Measurements from ENCODE around the gene ADARB2.

ADARB2 gene

DNA sequence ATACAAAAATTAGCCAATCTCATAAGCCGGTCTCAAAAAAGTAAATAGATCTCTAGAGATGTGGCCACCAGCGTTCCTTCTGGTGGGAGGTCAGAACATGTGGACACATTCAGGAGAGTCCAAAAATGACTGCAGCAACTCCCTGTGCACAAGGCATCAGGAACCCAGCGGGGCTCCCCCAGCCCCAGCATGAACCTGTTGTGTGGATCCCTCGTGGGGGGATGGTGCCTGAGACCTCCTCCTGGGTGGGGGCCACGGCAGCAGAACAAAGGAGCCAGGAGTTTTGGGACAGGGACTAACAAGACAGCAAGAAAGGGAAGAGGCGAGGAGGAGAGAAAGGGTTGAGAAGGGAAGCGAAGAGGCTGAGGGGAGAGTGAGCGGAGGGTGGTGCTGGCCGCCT lies 559.4 kb downstream of the ADARB2 start:
- FAIRE-seq (no peak), DNase-seq (ENCODE audit: insufficient read length, low spot score) (no peak)
- TF ChIP-seq POLR2A (IDR thresholded peaks at IDR 0.05; ENCODE audit: low read depth, low read length), result no peak

DNA sequence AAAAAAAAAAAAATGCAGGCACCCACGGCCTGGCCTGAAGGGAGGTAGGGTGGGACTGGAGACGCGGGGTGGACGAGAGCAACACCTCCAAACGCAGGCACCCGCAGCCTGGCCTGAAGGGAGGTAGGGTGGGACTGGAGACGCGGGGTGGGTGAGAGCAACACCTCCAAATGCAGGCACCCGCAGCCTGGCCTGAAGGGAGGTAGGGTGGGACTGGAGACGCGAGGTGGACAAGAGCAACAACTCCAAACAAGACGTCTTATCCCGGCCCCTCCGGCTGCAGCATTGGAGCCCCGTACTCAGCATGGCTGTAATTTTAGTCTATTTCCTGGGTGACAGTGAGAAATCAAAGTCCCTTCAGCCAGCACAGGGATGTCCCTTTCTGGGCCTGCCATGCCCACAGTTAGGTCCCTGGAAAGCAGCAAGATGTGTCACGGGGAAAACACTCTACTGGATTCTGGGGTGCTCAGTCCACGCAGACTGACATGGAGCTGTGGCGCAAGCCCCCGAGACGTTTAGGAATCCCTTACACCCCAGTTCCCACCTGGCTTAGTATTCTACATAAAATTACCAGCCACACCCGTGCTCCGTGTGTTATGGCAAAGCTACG lies 561.3 kb downstream of the ADARB2 start:
- no peak for TF ChIP-seq POLR2A (IDR thresholded peaks at IDR 0.05; ENCODE audit: low read depth, low read length)
- DNase-seq (ENCODE audit: insufficient read length, low spot score) (no peak), FAIRE-seq (no peak)

DNA sequence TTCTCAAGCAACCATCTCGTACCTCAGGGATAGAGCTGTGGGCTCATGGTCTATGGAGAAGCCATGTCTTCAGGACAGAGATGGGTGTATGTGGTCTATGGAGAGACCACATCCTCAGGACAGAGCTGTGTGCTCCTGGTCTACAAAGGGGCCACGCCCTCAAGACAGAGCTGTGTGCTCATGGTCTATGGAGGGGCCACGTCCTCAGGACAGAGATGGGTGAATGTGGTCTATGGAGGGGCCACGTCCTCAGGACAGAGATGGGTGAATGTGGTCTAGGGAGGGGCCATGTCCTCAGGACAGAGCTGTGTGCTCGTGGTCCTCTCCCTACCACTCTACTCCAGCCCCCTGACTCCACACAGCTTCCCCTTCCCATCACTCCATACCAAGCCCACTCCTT lies 563.3 kb downstream of the ADARB2 start:
- DNase-seq (ENCODE audit: insufficient read length, low spot score) (no peak), FAIRE-seq (no peak)
- TF ChIP-seq POLR2A (IDR thresholded peaks at IDR 0.05; ENCODE audit: low read depth, low read length), result no peak

DNA sequence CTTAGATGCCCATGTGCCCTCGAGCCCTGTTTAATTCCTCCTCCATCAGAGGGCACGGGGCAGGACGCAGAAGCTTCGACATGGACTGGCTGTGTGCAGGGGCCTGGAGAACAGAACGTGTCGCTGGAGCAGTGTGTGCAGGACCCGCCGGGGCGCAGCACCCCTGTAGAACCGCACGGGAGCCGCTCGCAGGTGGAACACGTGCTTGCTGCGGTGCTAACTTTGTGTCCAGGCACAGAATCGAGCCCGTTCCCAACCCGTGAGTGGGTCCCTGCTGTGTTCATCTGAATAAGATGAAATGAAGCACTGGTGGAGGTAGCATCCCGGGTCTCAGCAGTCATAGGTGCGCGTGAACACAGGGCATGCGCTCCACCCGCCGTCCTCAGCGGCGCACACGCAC lies 564.2 kb downstream of the ADARB2 start:
- DNase-seq (ENCODE audit: insufficient read length, low spot score) (no peak), FAIRE-seq (no peak)
- no peak for TF ChIP-seq POLR2A (IDR thresholded peaks at IDR 0.05; ENCODE audit: low read depth, low read length)

DNA sequence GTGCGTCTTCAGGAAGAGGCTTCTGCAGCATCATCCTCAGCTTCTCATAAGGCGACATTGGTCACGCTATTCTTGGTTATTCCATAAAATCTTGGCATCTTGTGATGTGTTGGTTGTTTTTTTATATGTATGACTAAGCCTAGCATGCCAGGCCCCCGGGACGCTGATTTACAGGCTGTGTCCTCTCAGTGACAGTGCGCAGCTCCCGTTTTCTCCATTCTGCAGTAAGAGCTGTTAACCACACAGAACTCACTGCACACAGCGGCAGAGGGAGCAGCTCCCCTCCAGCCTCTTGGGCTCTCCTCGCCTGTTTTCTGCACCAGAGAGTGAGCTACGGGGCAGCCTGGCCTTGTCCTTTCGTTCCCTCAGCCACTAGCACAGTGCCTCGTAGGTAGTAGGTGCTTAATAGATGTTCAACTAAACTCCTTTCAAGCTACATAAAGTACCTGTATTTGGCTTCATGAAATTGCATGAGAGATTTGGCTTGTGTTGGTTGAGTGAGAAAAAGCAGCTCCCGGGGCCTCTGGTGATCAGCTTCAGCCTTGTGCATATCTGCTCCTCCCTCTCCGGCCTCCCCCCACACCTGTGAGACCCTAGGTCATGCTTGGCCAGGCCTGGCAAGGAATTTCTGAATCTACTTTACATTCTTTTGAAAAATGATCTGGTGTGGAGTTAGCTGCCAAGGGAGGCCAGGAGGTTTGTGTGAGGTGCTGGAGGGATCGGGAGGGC lies 564.9 kb downstream of the ADARB2 start:
- FAIRE-seq, result no peak
- no peak for DNase-seq (ENCODE audit: insufficient read length, low spot score)
- no peak for TF ChIP-seq POLR2A (IDR thresholded peaks at IDR 0.05; ENCODE audit: low read depth, low read length)

DNA sequence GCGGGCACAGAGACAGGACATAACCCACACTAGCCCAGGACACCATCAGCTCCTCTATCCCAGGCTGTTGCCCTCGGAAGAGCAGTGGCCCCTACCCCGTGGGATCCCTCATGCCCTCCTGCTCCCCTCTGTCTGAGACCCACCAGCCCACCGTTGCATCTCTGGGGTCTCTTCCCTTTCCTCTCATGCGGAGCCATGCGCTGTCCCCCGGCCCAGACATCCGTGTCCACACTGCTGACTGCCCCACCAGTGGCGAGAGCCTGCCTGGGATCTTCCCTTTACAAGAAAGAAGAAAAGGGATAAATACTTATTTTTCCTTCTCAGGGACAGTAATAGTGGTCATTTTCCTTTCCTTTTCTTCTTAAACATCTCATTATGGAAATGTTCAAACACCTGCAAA lies 565.7 kb downstream of the ADARB2 start:
- no peak for TF ChIP-seq POLR2A (IDR thresholded peaks at IDR 0.05; ENCODE audit: low read depth, low read length)
- FAIRE-seq, result no peak

DNA sequence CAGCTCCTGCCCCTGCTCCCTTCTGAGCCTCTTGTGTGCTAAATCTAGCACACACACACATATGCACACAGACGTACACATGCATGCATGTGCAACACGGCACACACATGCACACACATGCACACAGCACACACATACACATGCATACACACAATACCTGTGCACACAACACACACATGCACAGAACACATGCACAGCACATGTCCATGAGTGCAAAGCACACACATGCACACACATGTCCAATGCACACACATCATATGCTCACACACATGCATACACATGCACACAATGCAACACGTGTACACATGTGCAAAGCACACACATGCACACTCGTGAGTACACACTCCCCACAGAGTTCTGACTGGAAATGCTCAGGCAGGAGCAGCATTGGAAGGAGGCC lies 566.1 kb downstream of the ADARB2 start:
- no peak for TF ChIP-seq POLR2A (IDR thresholded peaks at IDR 0.05; ENCODE audit: low read depth, low read length)
- FAIRE-seq (no peak), DNase-seq (ENCODE audit: insufficient read length, low spot score) (no peak)

More for the DNA sequence above, 565.7 kb downstream of the ADARB2 start:
- DNase-seq (ENCODE audit: insufficient read length, low spot score), result no peak

DNA sequence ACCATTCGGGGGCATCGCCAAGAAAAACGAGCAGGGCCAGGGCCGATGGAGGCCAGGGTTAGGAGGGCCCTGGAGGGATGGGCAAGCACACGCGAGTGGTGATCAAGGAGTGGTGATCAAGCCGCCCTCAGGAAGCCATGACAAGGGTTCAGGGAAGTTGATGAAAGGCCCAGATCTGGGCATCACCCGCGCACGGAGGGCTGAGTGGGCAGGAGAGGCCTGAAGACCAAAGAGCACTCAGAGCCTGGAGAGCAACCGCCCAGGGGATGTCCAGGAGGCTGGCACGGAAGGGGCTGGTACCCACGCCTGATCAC lies 566.5 kb downstream of the ADARB2 start:
- no peak for FAIRE-seq
- no peak for TF ChIP-seq POLR2A (IDR thresholded peaks at IDR 0.05; ENCODE audit: low read depth, low read length)
- no peak for DNase-seq (ENCODE audit: insufficient read length, low spot score)

DNA sequence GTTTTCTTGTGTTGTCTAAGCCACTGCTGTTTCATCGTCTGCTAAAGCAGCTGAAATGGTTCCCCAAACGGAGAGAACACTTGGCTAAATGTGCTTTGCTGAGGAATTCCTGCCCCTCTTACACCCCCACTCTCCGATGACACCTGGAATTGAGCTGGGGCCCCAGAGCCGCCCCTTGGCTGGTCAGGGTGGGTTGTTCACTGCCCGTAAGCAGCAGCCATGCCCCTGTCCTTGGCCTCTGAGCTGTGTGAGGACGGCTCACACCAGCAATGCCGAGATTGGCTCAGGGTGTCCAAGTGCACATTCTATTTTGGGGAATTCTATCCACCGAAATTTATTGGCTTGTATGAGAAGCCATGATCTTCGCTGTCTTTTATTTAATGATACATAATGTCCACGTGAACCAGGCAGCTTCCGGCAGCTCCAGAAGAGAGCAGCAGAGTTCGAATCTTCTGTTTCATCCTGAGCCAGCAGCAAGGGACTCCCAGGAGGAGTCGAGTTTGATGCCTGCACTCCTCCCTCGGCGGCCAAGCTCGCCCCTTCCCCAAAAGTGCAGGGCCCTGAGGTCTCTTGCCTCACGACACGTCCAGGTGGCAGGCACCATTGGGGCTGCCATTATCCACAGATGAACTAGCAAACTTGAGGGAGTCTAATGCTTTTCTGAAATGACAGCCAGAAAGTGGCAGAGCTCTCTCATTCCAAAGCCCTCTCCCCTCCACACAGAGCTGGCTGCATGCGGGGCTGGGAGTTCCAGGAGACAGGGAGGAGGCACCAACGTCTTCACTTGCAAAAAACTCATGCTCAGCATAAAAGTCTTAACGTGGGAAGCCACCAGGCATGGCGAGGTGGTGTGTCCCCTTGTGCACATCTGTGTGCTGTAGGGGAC lies 567.1 kb downstream of the ADARB2 start:
- no peak for TF ChIP-seq POLR2A (IDR thresholded peaks at IDR 0.05; ENCODE audit: low read depth, low read length)

DNA sequence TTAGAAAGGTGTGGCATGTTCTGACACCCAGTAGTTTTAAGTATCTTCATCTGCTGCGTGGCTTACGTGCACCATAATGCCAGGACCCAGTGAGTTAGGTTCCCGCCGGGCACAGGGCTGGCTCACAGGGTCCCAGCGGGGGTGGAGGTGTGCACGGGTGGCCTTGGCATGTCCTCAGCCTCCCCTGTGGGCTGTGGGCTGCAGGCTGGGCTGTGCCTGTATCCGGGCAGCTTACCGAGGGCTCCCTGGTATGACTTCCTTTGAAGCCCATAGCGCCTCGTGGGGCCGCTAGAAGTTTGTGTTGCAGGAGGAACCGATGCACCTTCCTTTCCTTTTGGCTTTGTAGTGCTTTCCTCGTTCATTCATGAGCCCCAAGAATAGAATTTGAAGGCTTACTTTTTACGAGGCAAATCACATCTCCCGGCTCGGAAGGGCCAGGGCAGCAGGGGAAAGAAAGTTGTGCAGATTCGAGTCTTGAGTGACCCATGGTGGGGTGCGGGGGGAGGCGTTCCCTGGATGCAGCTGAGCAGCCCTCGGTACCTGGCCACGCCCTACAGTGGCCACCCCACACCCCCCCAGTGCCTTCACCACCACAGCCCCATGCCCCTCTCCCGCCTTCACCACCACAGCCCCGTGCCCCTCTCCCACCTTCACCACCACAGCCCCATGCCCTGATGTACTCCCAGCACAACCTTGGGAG lies 568.0 kb downstream of the ADARB2 start:
- FAIRE-seq (no peak), DNase-seq (ENCODE audit: insufficient read length, low spot score) (no peak)
- no peak for TF ChIP-seq POLR2A (IDR thresholded peaks at IDR 0.05; ENCODE audit: low read depth, low read length)

More for the DNA sequence above, 567.1 kb downstream of the ADARB2 start:
- FAIRE-seq (no peak), DNase-seq (ENCODE audit: insufficient read length, low spot score) (no peak)

DNA sequence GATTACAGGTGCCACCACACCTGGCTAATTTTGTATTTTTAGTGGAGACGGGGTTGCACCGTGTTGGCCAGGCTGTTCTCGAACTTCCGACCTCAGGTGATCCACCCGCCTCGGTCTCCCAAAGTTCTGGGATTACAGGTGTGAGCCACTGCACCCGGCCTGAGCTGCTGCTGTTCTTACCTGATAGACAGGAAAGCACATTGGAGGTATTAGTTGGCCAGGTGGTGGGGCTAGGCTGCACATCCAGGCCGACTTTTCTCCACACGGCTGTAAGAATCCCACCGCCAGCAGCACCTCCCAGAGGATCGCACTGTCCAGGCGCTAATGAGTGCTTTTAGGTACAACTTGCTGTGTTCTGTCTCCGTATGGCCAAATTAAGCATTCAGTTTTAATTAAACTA lies 568.6 kb downstream of the ADARB2 start:
- FAIRE-seq, result no peak
- TF ChIP-seq POLR2A (IDR thresholded peaks at IDR 0.05; ENCODE audit: low read depth, low read length), result no peak
- DNase-seq (ENCODE audit: insufficient read length, low spot score), result no peak

DNA sequence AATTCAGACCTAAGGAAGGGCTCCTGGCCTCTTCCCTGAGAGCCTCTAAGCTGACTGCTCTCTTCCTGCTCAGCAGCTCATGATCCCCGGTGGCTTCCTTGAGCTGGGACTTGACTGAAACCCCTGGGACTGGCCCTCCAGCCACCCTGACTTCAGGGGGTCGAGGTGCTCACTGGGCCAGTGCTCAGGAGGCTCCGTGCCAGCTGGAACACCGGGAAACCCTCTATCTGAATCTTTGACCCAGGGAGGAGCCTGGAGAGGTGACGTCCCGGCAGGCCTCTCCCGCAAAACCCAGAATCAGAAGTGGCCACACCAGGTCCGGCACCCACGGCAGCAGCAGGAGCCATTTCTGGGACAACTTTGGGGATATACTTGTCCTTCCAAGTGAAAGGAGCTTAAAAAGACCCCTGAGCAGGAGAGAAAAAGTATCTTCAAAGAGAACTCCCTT lies 570.5 kb downstream of the ADARB2 start:
- DNase-seq (ENCODE audit: insufficient read length, low spot score), result no peak
- no peak for FAIRE-seq
- TF ChIP-seq POLR2A (IDR thresholded peaks at IDR 0.05; ENCODE audit: low read depth, low read length), result no peak

DNA sequence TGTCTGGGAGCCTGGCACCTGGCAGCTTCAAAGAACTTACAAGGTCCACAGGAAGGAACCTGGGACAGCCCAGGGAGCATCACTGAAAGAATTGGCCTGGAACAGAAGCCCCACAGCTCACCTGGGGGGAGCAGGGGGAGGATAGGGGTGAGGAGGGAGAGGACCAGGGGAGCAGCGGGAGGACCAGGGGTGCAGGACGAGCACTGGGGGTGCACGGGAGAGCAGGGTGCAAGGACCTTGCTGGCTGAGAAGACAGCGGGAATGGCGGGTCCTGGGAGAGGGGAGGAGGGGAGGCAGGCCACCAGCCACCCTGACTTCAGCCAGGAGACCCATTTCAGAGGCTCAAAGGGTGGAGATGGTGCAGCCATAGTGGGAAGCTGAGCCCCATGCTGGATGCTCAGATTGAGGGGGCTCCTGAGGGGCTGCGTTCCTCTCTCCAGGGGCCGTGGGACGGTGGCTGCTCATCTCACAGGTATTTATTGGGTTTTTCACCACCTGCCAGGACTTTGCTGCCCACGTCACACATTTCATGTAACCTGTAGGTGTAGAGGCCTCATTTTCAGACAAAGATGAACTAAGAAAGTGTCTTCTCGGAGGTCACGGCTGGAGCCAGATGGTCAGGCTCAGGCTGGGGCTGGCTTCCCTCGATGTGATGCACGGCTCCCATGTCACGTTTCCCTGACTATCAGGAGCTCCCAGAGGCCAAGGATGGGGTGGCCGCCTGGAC lies 571.1 kb downstream of the ADARB2 start:
- no peak for TF ChIP-seq POLR2A (IDR thresholded peaks at IDR 0.05; ENCODE audit: low read depth, low read length)
- DNase-seq (ENCODE audit: insufficient read length, low spot score), result no peak
- no peak for FAIRE-seq
